ENCODE measurements around the gene SLC30A7. TPM values are rescaled to one million over a fixed set of nuclear protein-coding genes. Genes with fewer than 3 reads are reported as not detected.
A peak's percentile ranks its signal among the peaks of the same experiment; 100 is the strongest.

Gene SLC30A7
- total RNA-seq, 2 donors from 2014 or later: 10.5 to 13.5 TPM

- peak overlapping the region in 1 of 4 donors; percentile 24 for H3K27ac ChIP-seq
Observed at GRCh38 chr1:101004670-101005069, 108.8 kb downstream of the SLC30A7 start.

GRCh38 chr1:101005183-101005582 is 109.3 kb downstream of the SLC30A7 start:
- WGBS, 2 donors: 97 to 100% methylated on average over 1 of the region's 1 CpG
- intact Hi-C loops (cut with DNase I): no loop called here
- no peak overlapping the region for H3K27ac ChIP-seq
- DNase-seq (no peak), ATAC-seq (no peak)
- no peak overlapping the region for H3K4me3 ChIP-seq
- TF ChIP-seq, protein P1, sequence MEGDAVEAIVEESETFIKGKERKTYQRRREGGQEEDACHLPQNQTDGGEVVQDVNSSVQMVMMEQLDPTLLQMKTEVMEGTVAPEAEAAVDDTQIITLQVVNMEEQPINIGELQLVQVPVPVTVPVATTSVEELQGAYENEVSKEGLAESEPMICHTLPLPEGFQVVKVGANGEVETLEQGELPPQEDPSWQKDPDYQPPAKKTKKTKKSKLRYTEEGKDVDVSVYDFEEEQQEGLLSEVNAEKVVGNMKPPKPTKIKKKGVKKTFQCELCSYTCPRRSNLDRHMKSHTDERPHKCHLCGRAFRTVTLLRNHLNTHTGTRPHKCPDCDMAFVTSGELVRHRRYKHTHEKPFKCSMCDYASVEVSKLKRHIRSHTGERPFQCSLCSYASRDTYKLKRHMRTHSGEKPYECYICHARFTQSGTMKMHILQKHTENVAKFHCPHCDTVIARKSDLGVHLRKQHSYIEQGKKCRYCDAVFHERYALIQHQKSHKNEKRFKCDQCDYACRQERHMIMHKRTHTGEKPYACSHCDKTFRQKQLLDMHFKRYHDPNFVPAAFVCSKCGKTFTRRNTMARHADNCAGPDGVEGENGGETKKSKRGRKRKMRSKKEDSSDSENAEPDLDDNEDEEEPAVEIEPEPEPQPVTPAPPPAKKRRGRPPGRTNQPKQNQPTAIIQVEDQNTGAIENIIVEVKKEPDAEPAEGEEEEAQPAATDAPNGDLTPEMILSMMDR (IDR thresholded peaks at IDR 0.05): no peak
- TF ChIP-seq POLR2A (IDR thresholded peaks at IDR 0.05): no peak
- H3K36me3 ChIP-seq (replicated peaks in 1 of 2; ENCODE audit: insufficient read depth in 1 of 2, low read depth in 2 of 2): peaks cover 0 to 2% of the 10 kb centered on the region in 2 donors
- H3K4me1 ChIP-seq: peaks cover 23% of the 10 kb centered on the region
- no peaks in the 10 kb centered on the region for H3K9me3 ChIP-seq
- H3K27me3 ChIP-seq: no peaks in the 10 kb centered on the region

More at GRCh38 chr1:101004670-101005069, 108.8 kb downstream of the SLC30A7 start:
- ATAC-seq: peak; percentile 66
- Histone ChIP-seq H3K9me3 (no peaks in the 10 kb centered on the region), H3K4me3 (no peak overlapping the region), H3K36me3 (replicated peaks in 1 of 2; ENCODE audit: insufficient read depth in 1 of 2, low read depth in 2 of 2) (peaks cover 0 to 3% of the 10 kb centered on the region in 2 donors), H3K4me1 (peaks cover 23% of the 10 kb centered on the region), H3K27me3 (no peaks in the 10 kb centered on the region)
- 26 to 47% methylated on average over 3 of the region's 3 CpGs for WGBS, 2 donors
- intact Hi-C loops (cut with DNase I): no loop called here
- DNase-seq: no peak
- TF ChIP-seq, protein P1 (IDR thresholded peaks at IDR 0.05): no peak
- TF ChIP-seq POLR2A (IDR thresholded peaks at IDR 0.05): no peak

- no peak overlapping the region for H3K27ac ChIP-seq
- no peak for TF ChIP-seq POLR2A (IDR thresholded peaks at IDR 0.05)
- TF ChIP-seq, protein P1 (IDR thresholded peaks at IDR 0.05): no peak
- H3K9me3 ChIP-seq: no peaks in the 10 kb centered on the region
- H3K27me3 ChIP-seq: no peaks in the 10 kb centered on the region
- peaks cover 23% of the 10 kb centered on the region for H3K4me1 ChIP-seq
- WGBS, 2 donors: 95 to 99% methylated on average over 4 of the region's 4 CpGs
- H3K4me3 ChIP-seq: no peak overlapping the region
- intact Hi-C loops (cut with DNase I): no loop called here
- no peak for ATAC-seq
- DNase-seq: no peak
- H3K36me3 ChIP-seq (replicated peaks in 1 of 2; ENCODE audit: insufficient read depth in 1 of 2, low read depth in 2 of 2): peaks cover 0 to 2% of the 10 kb centered on the region in 2 donors
Observed at GRCh38 chr1:101005871-101006270, 110.0 kb downstream of the SLC30A7 start.

DNA sequence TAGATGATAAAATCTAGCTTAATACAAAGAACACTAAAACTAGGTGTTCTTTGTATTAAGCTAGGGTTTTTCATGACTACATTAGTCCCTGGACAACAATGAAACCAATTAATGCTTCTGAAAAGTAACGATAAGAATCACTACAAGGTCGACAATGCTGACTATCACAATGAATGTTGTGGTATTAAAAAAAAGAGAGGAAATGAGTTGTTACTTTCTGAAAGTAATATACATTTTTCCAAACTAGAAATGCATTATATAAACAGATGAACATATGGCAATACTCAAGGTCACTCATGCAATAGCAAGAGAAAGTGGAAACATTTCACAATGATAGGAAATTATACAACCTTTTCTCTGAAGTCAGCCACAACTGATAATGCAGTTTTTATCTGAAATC is 110.7 kb downstream of the SLC30A7 start:
- no peak overlapping the region for H3K27ac ChIP-seq
- DNase-seq (no peak), ATAC-seq (no peak)
- no peak overlapping the region for H3K4me3 ChIP-seq
- H3K27me3 ChIP-seq: no peaks in the 10 kb centered on the region
- intact Hi-C loops (cut with DNase I): no loop called here
- H3K9me3 ChIP-seq: no peaks in the 10 kb centered on the region
- TF ChIP-seq, protein P1 (IDR thresholded peaks at IDR 0.05): no peak
- no peak for TF ChIP-seq POLR2A (IDR thresholded peaks at IDR 0.05)
- H3K36me3 ChIP-seq (replicated peaks in 1 of 2; ENCODE audit: insufficient read depth in 1 of 2, low read depth in 2 of 2): no peaks in the 10 kb centered on the region
- 74 to 85% methylated on average over 2 of the region's 2 CpGs for WGBS, 2 donors
- peaks cover 23% of the 10 kb centered on the region for H3K4me1 ChIP-seq

GRCh38 chr1:101008229-101008834 is 112.4 kb downstream of the SLC30A7 start:
- Histone ChIP-seq H3K27me3 (no peaks in the 10 kb centered on the region), H3K4me1 (peaks cover 15% of the 10 kb centered on the region), H3K9me3 (no peaks in the 10 kb centered on the region), H3K27ac (no peak overlapping the region), H3K36me3 (replicated peaks in 1 of 2; ENCODE audit: insufficient read depth in 1 of 2, low read depth in 2 of 2) (no peaks in the 10 kb centered on the region), H3K4me3 (no peak overlapping the region)
- ATAC-seq: no peak
- 90% methylated on average over 3 of the region's 3 CpGs for WGBS, 2 donors
- TF ChIP-seq, protein P1 (IDR thresholded peaks at IDR 0.05): no peak
- no peak for TF ChIP-seq POLR2A (IDR thresholded peaks at IDR 0.05)
- no peak for DNase-seq
- intact Hi-C loops (cut with DNase I): no loop called here
